Eye (tissue), 1 donor: ENCODE results near the gene BMP5.
A peak's percentile ranks its signal among the peaks of the same experiment; 100 is the strongest.

Experiments
- DNase-seq: peaks from one replicate; pipeline ENCODE4 v3.0.0-alpha.2; 2015

Gene BMP5

GRCh38 chr6:55705451-55706440, 169.6 kb downstream of the BMP5 start:
- DNase-seq: peak; percentile 24

GRCh38 chr6:55704421-55704820, 171.0 kb downstream of the BMP5 start:
- no peak for DNase-seq
